ENCODE measurements around the gene NCAPD3. TPM values are rescaled to one million over a fixed set of nuclear protein-coding genes. Genes with fewer than 3 reads are reported as not detected.

The NCAPD3 gene
- total and polyA plus RNA-seq, 2 donors (not counting 3 experiments of a cell fraction or from before 2014, with no cell fraction given) = 22.6 to 43.8 TPM

DNA sequence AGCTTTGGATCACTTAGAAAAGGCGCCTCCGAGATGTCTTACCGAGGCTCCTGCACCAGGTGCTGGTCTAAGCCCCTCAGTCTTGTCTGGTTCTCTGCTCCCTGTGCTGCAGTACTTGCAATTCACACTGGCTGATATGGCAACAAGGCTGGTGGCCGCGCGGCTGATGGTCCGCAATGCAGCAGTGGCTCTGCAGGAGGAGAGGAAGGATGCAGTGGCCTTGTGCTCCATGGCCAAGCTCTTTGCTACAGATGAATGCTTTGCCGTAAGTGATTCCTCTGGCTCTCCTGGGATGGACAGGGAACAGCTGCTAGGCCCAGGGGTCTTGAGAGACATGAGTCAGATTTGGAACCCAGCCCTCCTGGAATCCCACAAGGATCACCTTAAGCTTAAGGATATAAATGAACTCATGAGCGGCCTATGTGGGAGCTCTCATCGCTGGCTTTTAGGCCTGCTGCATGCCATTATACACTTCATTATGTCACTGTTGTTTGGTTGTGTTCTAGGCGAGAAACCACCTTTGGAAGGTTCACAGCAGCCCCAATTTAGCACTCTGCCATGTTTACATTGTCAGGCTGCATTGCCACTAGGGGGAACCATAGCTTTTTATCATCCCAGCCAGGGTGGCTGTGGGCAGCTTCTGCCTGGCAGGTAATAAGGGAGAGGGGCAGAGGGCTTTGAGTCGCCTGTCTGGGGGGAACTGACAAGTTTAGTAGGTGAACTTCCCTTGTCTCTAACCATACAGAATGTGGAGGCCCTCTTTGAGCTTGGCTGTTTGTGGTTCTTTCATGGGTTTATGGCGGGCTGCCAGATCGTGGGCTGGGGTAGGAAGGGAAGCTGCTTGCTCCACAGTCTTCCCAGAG, 38.1 kb upstream of the NCAPD3 start:
- ChIA-PET CTCF (interaction anchor here (0.7 to 2.3 kb wide), 9 partner anchors 8 to 228 kb away, joined by 3 to 11 read pairs (median 5); partner anchors contain the start of genes ACAD8, GLB1L3, NCAPD3 and THYN1), POLR2A (no interaction called here)
- no peaks in the 10 kb centered on the region for H4K20me1 ChIP-seq (replicated peaks; ENCODE audit: control insufficient read depth, extremely low read depth, insufficient read depth, low read length)
- no peaks in the 10 kb centered on the region for H3K27me3 ChIP-seq (ENCODE audit: control insufficient read depth in 2 of 2, insufficient read depth in 2 of 2, low read length in 2 of 2)
- no peaks in the 10 kb centered on the region for H3K9me1 ChIP-seq (replicated peaks; ENCODE audit: control insufficient read depth, extremely low read depth, insufficient read depth, low read length)
- H3K9ac ChIP-seq (replicated peaks; ENCODE audit: extremely low read depth, insufficient read depth, low read length) = no peak overlapping the region
- H3K36me3 ChIP-seq (ENCODE audit: control insufficient read depth in 2 of 2, extremely low read depth in 1 of 2, insufficient read depth in 2 of 2, low read length in 2 of 2) = peaks cover 6 to 17% of the 10 kb centered on the region in 2 experiments
- H3K9me3 ChIP-seq (replicated peaks; ENCODE audit: control insufficient read depth, insufficient read depth, low read length) = no peaks in the 10 kb centered on the region
- H3K4me3 ChIP-seq (replicated peaks in 1 of 3; ENCODE audit: insufficient read depth in 1 of 3, low read depth in 1 of 3, low read length in 3 of 3) = no peak overlapping the region
- no peaks in the 10 kb centered on the region for H3K4me1 ChIP-seq (ENCODE audit: control insufficient read depth, extremely low read depth, insufficient read depth, low read length)
- intact Hi-C loops (cut with micrococcal nuclease) (no loop called here), dilution Hi-C loops (cut with MboI; ENCODE audit: extremely low pct_ligation_motif_present, low sequenced_read_pairs) (no loop called here)
- no peak overlapping the region for H3K27ac ChIP-seq (ENCODE audit: insufficient read depth, low read depth, low read length)
- TF ChIP-seq, protein P1, sequence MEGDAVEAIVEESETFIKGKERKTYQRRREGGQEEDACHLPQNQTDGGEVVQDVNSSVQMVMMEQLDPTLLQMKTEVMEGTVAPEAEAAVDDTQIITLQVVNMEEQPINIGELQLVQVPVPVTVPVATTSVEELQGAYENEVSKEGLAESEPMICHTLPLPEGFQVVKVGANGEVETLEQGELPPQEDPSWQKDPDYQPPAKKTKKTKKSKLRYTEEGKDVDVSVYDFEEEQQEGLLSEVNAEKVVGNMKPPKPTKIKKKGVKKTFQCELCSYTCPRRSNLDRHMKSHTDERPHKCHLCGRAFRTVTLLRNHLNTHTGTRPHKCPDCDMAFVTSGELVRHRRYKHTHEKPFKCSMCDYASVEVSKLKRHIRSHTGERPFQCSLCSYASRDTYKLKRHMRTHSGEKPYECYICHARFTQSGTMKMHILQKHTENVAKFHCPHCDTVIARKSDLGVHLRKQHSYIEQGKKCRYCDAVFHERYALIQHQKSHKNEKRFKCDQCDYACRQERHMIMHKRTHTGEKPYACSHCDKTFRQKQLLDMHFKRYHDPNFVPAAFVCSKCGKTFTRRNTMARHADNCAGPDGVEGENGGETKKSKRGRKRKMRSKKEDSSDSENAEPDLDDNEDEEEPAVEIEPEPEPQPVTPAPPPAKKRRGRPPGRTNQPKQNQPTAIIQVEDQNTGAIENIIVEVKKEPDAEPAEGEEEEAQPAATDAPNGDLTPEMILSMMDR (IDR thresholded peaks at IDR 0.05; ENCODE audit: extremely low read depth in 1 of 2, insufficient read depth in 1 of 2, low read depth in 1 of 2, low read length in 2 of 2) = peak; percentile 49 to 59
- no peak for TF ChIP-seq MYC (IDR thresholded peaks at IDR 0.05; ENCODE audit: low read depth, low read length)
- no TSS peak for BruUV-seq (replicated peaks)
- DNase-seq (ENCODE audit: low read depth, low spot score) (peak; percentile 19), FAIRE-seq (no peak)
- H3K79me2 ChIP-seq (ENCODE audit: control insufficient read depth, insufficient read depth, low read length) = no peaks in the 10 kb centered on the region
- no peak overlapping the region for H2AFZ ChIP-seq (ENCODE audit: low read depth, low read length)
- H3K4me2 ChIP-seq (ENCODE audit: insufficient read depth, low read length) = no peak overlapping the region

GRCh38 chr11:134260983-134261382, 37.2 kb upstream of the NCAPD3 start:
- Histone ChIP-seq H3K4me2 (ENCODE audit: insufficient read depth, low read length) (no peak overlapping the region), H3K79me2 (ENCODE audit: control insufficient read depth, insufficient read depth, low read length) (no peaks in the 10 kb centered on the region), H3K36me3 (ENCODE audit: control insufficient read depth in 2 of 2, extremely low read depth in 1 of 2, insufficient read depth in 2 of 2, low read length in 2 of 2) (peaks cover 6 to 17% of the 10 kb centered on the region in 2 experiments), H3K9me3 (replicated peaks; ENCODE audit: control insufficient read depth, insufficient read depth, low read length) (no peaks in the 10 kb centered on the region), H3K4me3 (replicated peaks in 1 of 3; ENCODE audit: insufficient read depth in 1 of 3, low read depth in 1 of 3, low read length in 3 of 3) (no peak overlapping the region), H3K27me3 (ENCODE audit: control insufficient read depth in 2 of 2, insufficient read depth in 2 of 2, low read length in 2 of 2) (no peaks in the 10 kb centered on the region), H3K27ac (ENCODE audit: insufficient read depth, low read depth, low read length) (no peak overlapping the region), H2AFZ (ENCODE audit: low read depth, low read length) (no peak overlapping the region), H3K9me1 (replicated peaks; ENCODE audit: control insufficient read depth, extremely low read depth, insufficient read depth, low read length) (no peaks in the 10 kb centered on the region), H4K20me1 (replicated peaks; ENCODE audit: control insufficient read depth, extremely low read depth, insufficient read depth, low read length) (no peaks in the 10 kb centered on the region), H3K9ac (replicated peaks; ENCODE audit: extremely low read depth, insufficient read depth, low read length) (no peak overlapping the region), H3K4me1 (ENCODE audit: control insufficient read depth, extremely low read depth, insufficient read depth, low read length) (no peaks in the 10 kb centered on the region)
- CTCF ChIA-PET = interaction anchor here (0.6 to 2.0 kb wide), 3 partner anchors 9 to 242 kb away, joined by 4 to 8 read pairs (median 5); no protein-coding TSS in a partner anchor
- FAIRE-seq = no peak
- intact Hi-C loops (cut with micrococcal nuclease) (no loop called here), dilution Hi-C loops (cut with MboI; ENCODE audit: extremely low pct_ligation_motif_present, low sequenced_read_pairs) (no loop called here)
- no TSS peak for BruUV-seq (replicated peaks)
- TF ChIP-seq, protein P2, sequence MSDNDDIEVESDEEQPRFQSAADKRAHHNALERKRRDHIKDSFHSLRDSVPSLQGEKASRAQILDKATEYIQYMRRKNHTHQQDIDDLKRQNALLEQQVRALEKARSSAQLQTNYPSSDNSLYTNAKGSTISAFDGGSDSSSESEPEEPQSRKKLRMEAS (IDR thresholded peaks at IDR 0.05; ENCODE audit: insufficient read depth, insufficient read length) = no peak
- TF ChIP-seq MYC (IDR thresholded peaks at IDR 0.05; ENCODE audit: low read depth, low read length) (no peak), EZH2 (IDR thresholded peaks at IDR 0.05; ENCODE audit: borderline replicate concordance, low read depth, low read length, severe bottlenecking) (no peak), FOS (IDR thresholded peaks at IDR 0.05; ENCODE audit: borderline replicate concordance, insufficient read depth, low read length) (no peak), POLR2A (IDR thresholded peaks at IDR 0.05; ENCODE audit: low read depth, low read length) (no peak), GATA2 (IDR thresholded peaks at IDR 0.05; ENCODE audit: insufficient read depth, insufficient read length, low read depth, low read length) (no peak), JUN (IDR thresholded peaks at IDR 0.05; ENCODE audit: borderline replicate concordance, insufficient read depth, insufficient read length, low read depth) (no peak), POLR2AphosphoS5 (IDR thresholded peaks at IDR 0.05; ENCODE audit: insufficient read depth, low read depth, low read length) (no peak)
- TF ChIP-seq, protein P1 (IDR thresholded peaks at IDR 0.05; ENCODE audit: extremely low read depth in 1 of 2, insufficient read depth in 1 of 2, low read depth in 1 of 2, low read length in 2 of 2) = no peak
- POLR2A ChIA-PET = no interaction called here
- no peak for DNase-seq (ENCODE audit: low read depth, low spot score)
